ENCODE results near the gene JPT2. TPM values are rescaled to one million over a fixed set of nuclear protein-coding genes. Genes with fewer than 3 reads are reported as not detected.

The JPT2 gene
- total RNA-seq, 1 donor from 2014 or later, result 98.0 TPM

- Mint-ChIP-seq H3K9me3 (no peaks in the 10 kb centered on the region), H3K4me1 (ENCODE audit: low read depth) (no peaks in the 10 kb centered on the region), H3K27ac (no peak overlapping the region), H3K27me3 (ENCODE audit: low read depth) (no peaks in the 10 kb centered on the region), H3K36me3 (ENCODE audit: low read depth) (peaks cover 48% of the 10 kb centered on the region), H3K4me3 (ENCODE audit: low read depth) (no peak overlapping the region)
- intact Hi-C loops (cut with micrococcal nuclease), result no loop called here
- no peak for DNase-seq (ENCODE audit: low spot score)
Observed at GRCh38 chr16:1655269-1655807, 22.7 kb upstream of the JPT2 start.

- intact Hi-C loops (cut with micrococcal nuclease), result no loop called here
- no peaks in the 10 kb centered on the region for H3K4me1 Mint-ChIP-seq (ENCODE audit: low read depth)
- no peaks in the 10 kb centered on the region for H3K27me3 Mint-ChIP-seq (ENCODE audit: low read depth)
- no peak for DNase-seq (ENCODE audit: low spot score)
- H3K9me3 Mint-ChIP-seq, result no peaks in the 10 kb centered on the region
- peaks cover 42% of the 10 kb centered on the region for H3K36me3 Mint-ChIP-seq (ENCODE audit: low read depth)
- H3K4me3 Mint-ChIP-seq (ENCODE audit: low read depth), result no peak overlapping the region
- no peak overlapping the region for H3K27ac Mint-ChIP-seq
Observed at GRCh38 chr16:1655909-1656807, 21.9 kb upstream of the JPT2 start.

GRCh38 chr16:1656808-1657617, 21.1 kb upstream of the JPT2 start:
- Mint-ChIP-seq H3K9me3 (no peaks in the 10 kb centered on the region), H3K36me3 (ENCODE audit: low read depth) (peaks cover 37% of the 10 kb centered on the region), H3K27ac (no peak overlapping the region), H3K4me3 (ENCODE audit: low read depth) (no peak overlapping the region), H3K4me1 (ENCODE audit: low read depth) (no peaks in the 10 kb centered on the region), H3K27me3 (ENCODE audit: low read depth) (no peaks in the 10 kb centered on the region)
- intact Hi-C loops (cut with micrococcal nuclease), result no loop called here
- DNase-seq (ENCODE audit: low spot score), result no peak

- Mint-ChIP-seq H3K4me3 (ENCODE audit: low read depth) (no peak overlapping the region), H3K27me3 (ENCODE audit: low read depth) (no peaks in the 10 kb centered on the region), H3K36me3 (ENCODE audit: low read depth) (peaks cover 43% of the 10 kb centered on the region), H3K27ac (no peak overlapping the region), H3K9me3 (no peaks in the 10 kb centered on the region), H3K4me1 (ENCODE audit: low read depth) (no peaks in the 10 kb centered on the region)
- no peak for DNase-seq (ENCODE audit: low spot score)
- intact Hi-C loops (cut with micrococcal nuclease), result no loop called here
Observed at GRCh38 chr16:1657841-1658240, 20.2 kb upstream of the JPT2 start.

GRCh38 chr16:1659031-1659430, 19.0 kb upstream of the JPT2 start:
- no peaks in the 10 kb centered on the region for H3K4me1 Mint-ChIP-seq (ENCODE audit: low read depth)
- H3K36me3 Mint-ChIP-seq (ENCODE audit: low read depth), result peaks cover 50% of the 10 kb centered on the region
- H3K27me3 Mint-ChIP-seq (ENCODE audit: low read depth), result no peaks in the 10 kb centered on the region
- H3K27ac Mint-ChIP-seq, result no peak overlapping the region
- DNase-seq (ENCODE audit: low spot score), result no peak
- no peaks in the 10 kb centered on the region for H3K9me3 Mint-ChIP-seq
- intact Hi-C loops (cut with micrococcal nuclease), result no loop called here
- H3K4me3 Mint-ChIP-seq (ENCODE audit: low read depth), result no peak overlapping the region

- Mint-ChIP-seq H3K4me1 (ENCODE audit: low read depth) (no peaks in the 10 kb centered on the region), H3K9me3 (no peaks in the 10 kb centered on the region)
Observed at GRCh38 chr16:1661826-1662225, 16.3 kb upstream of the JPT2 start.

GRCh38 chr16:1662543-1662942, 15.5 kb upstream of the JPT2 start:
- Mint-ChIP-seq H3K27me3 (ENCODE audit: low read depth) (no peaks in the 10 kb centered on the region), H3K9me3 (no peaks in the 10 kb centered on the region), H3K36me3 (ENCODE audit: low read depth) (peaks cover 39% of the 10 kb centered on the region), H3K4me1 (ENCODE audit: low read depth) (no peaks in the 10 kb centered on the region), H3K27ac (no peak overlapping the region), H3K4me3 (ENCODE audit: low read depth) (no peak overlapping the region)
- no peak for DNase-seq (ENCODE audit: low spot score)
- intact Hi-C loops (cut with micrococcal nuclease), result no loop called here

More at GRCh38 chr16:1661826-1662225, 16.3 kb upstream of the JPT2 start:
- DNase-seq (ENCODE audit: low spot score), result no peak
- H3K4me3 Mint-ChIP-seq (ENCODE audit: low read depth), result no peak overlapping the region
- intact Hi-C loops (cut with micrococcal nuclease), result no loop called here
- H3K27me3 Mint-ChIP-seq (ENCODE audit: low read depth), result no peaks in the 10 kb centered on the region
- peaks cover 41% of the 10 kb centered on the region for H3K36me3 Mint-ChIP-seq (ENCODE audit: low read depth)
- no peak overlapping the region for H3K27ac Mint-ChIP-seq

GRCh38 chr16:1665829-1666228, 12.2 kb upstream of the JPT2 start:
- Mint-ChIP-seq H3K27me3 (ENCODE audit: low read depth) (no peaks in the 10 kb centered on the region), H3K9me3 (no peaks in the 10 kb centered on the region), H3K4me3 (ENCODE audit: low read depth) (no peak overlapping the region), H3K27ac (no peak overlapping the region), H3K4me1 (ENCODE audit: low read depth) (no peaks in the 10 kb centered on the region), H3K36me3 (ENCODE audit: low read depth) (peaks cover 57% of the 10 kb centered on the region)
- intact Hi-C loops (cut with micrococcal nuclease), result no loop called here
- no peak for DNase-seq (ENCODE audit: low spot score)

GRCh38 chr16:1666316-1666715, 11.8 kb upstream of the JPT2 start:
- peaks cover 62% of the 10 kb centered on the region for H3K36me3 Mint-ChIP-seq (ENCODE audit: low read depth)

GRCh38 chr16:1667271-1667670, 10.8 kb upstream of the JPT2 start:
- peaks cover 66% of the 10 kb centered on the region for H3K36me3 Mint-ChIP-seq (ENCODE audit: low read depth)

More at GRCh38 chr16:1666316-1666715, 11.8 kb upstream of the JPT2 start:
- Mint-ChIP-seq H3K9me3 (no peaks in the 10 kb centered on the region), H3K27me3 (ENCODE audit: low read depth) (no peaks in the 10 kb centered on the region), H3K27ac (no peak overlapping the region), H3K4me3 (ENCODE audit: low read depth) (no peak overlapping the region), H3K4me1 (ENCODE audit: low read depth) (no peaks in the 10 kb centered on the region)
- DNase-seq (ENCODE audit: low spot score), result no peak
- intact Hi-C loops (cut with micrococcal nuclease), result no loop called here

GRCh38 chr16:1667916-1668315, 10.2 kb upstream of the JPT2 start:
- Mint-ChIP-seq H3K36me3 (ENCODE audit: low read depth) (peaks cover 66% of the 10 kb centered on the region), H3K4me3 (ENCODE audit: low read depth) (no peak overlapping the region)

More at GRCh38 chr16:1667271-1667670, 10.8 kb upstream of the JPT2 start:
- Mint-ChIP-seq H3K4me3 (ENCODE audit: low read depth) (no peak overlapping the region), H3K27me3 (ENCODE audit: low read depth) (no peaks in the 10 kb centered on the region), H3K9me3 (no peaks in the 10 kb centered on the region), H3K4me1 (ENCODE audit: low read depth) (no peaks in the 10 kb centered on the region), H3K27ac (no peak overlapping the region)
- no peak for DNase-seq (ENCODE audit: low spot score)
- intact Hi-C loops (cut with micrococcal nuclease), result no loop called here

GRCh38 chr16:1668612-1669319, 9.3 kb upstream of the JPT2 start:
- DNase-seq (ENCODE audit: low spot score), result no peak
- Mint-ChIP-seq H3K4me1 (ENCODE audit: low read depth) (no peaks in the 10 kb centered on the region), H3K4me3 (ENCODE audit: low read depth) (no peak overlapping the region), H3K36me3 (ENCODE audit: low read depth) (peaks cover 67% of the 10 kb centered on the region), H3K27ac (no peak overlapping the region), H3K27me3 (ENCODE audit: low read depth) (no peaks in the 10 kb centered on the region), H3K9me3 (no peaks in the 10 kb centered on the region)
- intact Hi-C loops (cut with micrococcal nuclease), result no loop called here

More at GRCh38 chr16:1667916-1668315, 10.2 kb upstream of the JPT2 start:
- no peaks in the 10 kb centered on the region for H3K9me3 Mint-ChIP-seq
- intact Hi-C loops (cut with micrococcal nuclease), result no loop called here
- H3K4me1 Mint-ChIP-seq (ENCODE audit: low read depth), result no peaks in the 10 kb centered on the region
- no peak overlapping the region for H3K27ac Mint-ChIP-seq
- no peak for DNase-seq (ENCODE audit: low spot score)
- H3K27me3 Mint-ChIP-seq (ENCODE audit: low read depth), result no peaks in the 10 kb centered on the region

Data from activated T-helper 2 cell treated with anti-CD3 and anti-CD28 coated beads, Interferon-gamma antibody, Interleukin-2, Interleukin-4, amounts not matched to agents 10 μg/mL and 5 μg/mL and 100 μg/mL, durations not matched to agents 14 hours and 24 hours and 36 hours (primary cell).